ENCODE measurements around the gene MACROD2. TPM values are rescaled to one million over a fixed set of nuclear protein-coding genes. Genes with fewer than 3 reads are reported as not detected.

Gene MACROD2
- total and polyA plus RNA-seq, 2 of the 4 experiments (the other 2 are of a cell fraction), result not detected

GRCh38 chr20:14919501-14920081 lies 924.3 kb downstream of the MACROD2 start:
- Histone ChIP-seq H3K79me1 (ENCODE audit: low read depth in 1 of 2, low read length in 2 of 2) (no peaks in the 10 kb centered on the region), H2AK5ac (ENCODE audit: low read depth, low read length) (no peak overlapping the region), H2BK120ac (ENCODE audit: low read depth, low read length) (no peak overlapping the region), H4K20me1 (ENCODE audit: insufficient read depth, low read length) (no peaks in the 10 kb centered on the region), H2BK20ac (ENCODE audit: low read depth, low read length) (no peak overlapping the region), H3K27me3 (ENCODE audit: control insufficient read depth, insufficient read depth, low read length) (no peaks in the 10 kb centered on the region), H4K8ac (ENCODE audit: low read depth in 2 of 2, low read length in 2 of 2) (no peak overlapping the region), H3K9me1 (ENCODE audit: insufficient read depth, low read length) (no peaks in the 10 kb centered on the region), H3K14ac (replicated peaks; ENCODE audit: low read depth, low read length) (no peak overlapping the region), H3K56ac (ENCODE audit: extremely low read depth, insufficient read depth, low read length) (no peak overlapping the region), H2AFZ (replicated peaks; ENCODE audit: low read length, poor library complexity) (no peak overlapping the region), H2BK15ac (ENCODE audit: low read depth, low read length) (no peak overlapping the region), H3K4me2 (ENCODE audit: low read depth, low read length) (no peak overlapping the region), H2AK9ac (replicated peaks; ENCODE audit: low read depth, low read length, poor library complexity) (no peak overlapping the region), H3K36me3 (ENCODE audit: control insufficient read depth, insufficient read depth, low read length) (no peaks in the 10 kb centered on the region), H3K23ac (ENCODE audit: low read depth, low read length) (no peak overlapping the region), H3K9ac (ENCODE audit: low read depth, low read length) (no peak overlapping the region), H3K4me1 (ENCODE audit: control insufficient read depth, insufficient read depth, low read length) (no peaks in the 10 kb centered on the region), H2BK5ac (ENCODE audit: low read depth, low read length, poor library complexity, severe bottlenecking) (no peak overlapping the region), H3K4me3 (ENCODE audit: insufficient read depth, low read depth, low read length) (no peak overlapping the region), H3K9me3 (ENCODE audit: control insufficient read depth, insufficient read depth, low read length) (peaks cover 1% of the 10 kb centered on the region; the same call in 1 of the 2 replicates), H4K91ac (ENCODE audit: insufficient read depth, low read depth, low read length) (no peak overlapping the region), H3K4ac (ENCODE audit: low read depth, low read length) (no peak overlapping the region), H3K18ac (ENCODE audit: low read depth, low read length) (no peak overlapping the region), H4K5ac (ENCODE audit: low read depth, low read length) (no peak overlapping the region), H3K27ac (ENCODE audit: insufficient read depth, low read length) (no peak overlapping the region)
- dilution Hi-C loops (cut with HindIII; ENCODE audit: low sequenced_read_pairs, unreplicated experiment), result no loop called here
- no CpG with 5 or more reads among the region's 7 CpGs for WGBS, 2 experiments (ENCODE audit: extremely low coverage in 2 of 2, insufficient read length in 1 of 2)
- intact Hi-C loops (cut with micrococcal nuclease), result no loop called here
- POLR2A ChIA-PET (ENCODE audit: unreplicated experiment), result no interaction called here
- TF ChIP-seq MAFK (IDR thresholded peaks at IDR 0.05; ENCODE audit: low read depth, low read length) (no peak), POLR2A (IDR thresholded peaks at IDR 0.05; ENCODE audit: low read depth, low read length) (no peak), RFX5 (IDR thresholded peaks at IDR 0.05; ENCODE audit: low read depth, low read length) (no peak), SMC3 (IDR thresholded peaks at IDR 0.05; ENCODE audit: low read depth, low read length) (no peak), RCOR1 (IDR thresholded peaks at IDR 0.05; ENCODE audit: insufficient replicate concordance, low read length) (no peak), RAD21 (IDR thresholded peaks at IDR 0.05; ENCODE audit: low read length) (no peak), MAZ (IDR thresholded peaks at IDR 0.05; ENCODE audit: borderline replicate concordance, low read depth, low read length) (no peak), NFE2L2 (IDR thresholded peaks at IDR 0.05; ENCODE audit: low read depth, low read length) (no peak), MXI1 (IDR thresholded peaks at IDR 0.05; ENCODE audit: borderline replicate concordance, low read depth, low read length) (no peak), CHD1 (IDR thresholded peaks at IDR 0.05; ENCODE audit: low read depth, low read length) (no peak), CTCF (conservative IDR thresholded peaks at IDR 0.05; ENCODE audit: low read depth, low read length) (no peak), USF2 (IDR thresholded peaks at IDR 0.05; ENCODE audit: low read depth, low read length) (no peak), FOS (IDR thresholded peaks at IDR 0.05; ENCODE audit: low read depth, low read length) (no peak), BHLHE40 (IDR thresholded peaks at IDR 0.05; ENCODE audit: low read depth, low read length) (no peak), ELK1 (IDR thresholded peaks at IDR 0.05; ENCODE audit: borderline replicate concordance, low read depth, low read length) (no peak), CEBPB (IDR thresholded peaks at IDR 0.05; ENCODE audit: low read depth, low read length) (no peak)
- ATAC-seq (ENCODE audit: low read depth) (no peak), DNase-seq (no peak)
- BruUV-seq (replicated peaks), result no TSS peak
- CTCF ChIA-PET, result no interaction called here
- in situ Hi-C loops (cut with MboI; ENCODE audit: low sequenced_read_pairs), result no loop called here

Measured in IMR-90 (cell line).